SH-SY5Y (cell line): Measurements from ENCODE around the gene KLF7.

ENCODE experiments used
- GATA2 ChIP-seq: IDR thresholded peaks from 2 replicates; pipeline ENCODE4 v1.6.1; 2011; ENCODE audit warnings: mild to moderate bottlenecking, low read depth, low read length
- GATA3 ChIP-seq: IDR thresholded peaks from 2 replicates; pipeline ENCODE4 v1.6.1; 2011; ENCODE audit warnings: low read depth, mild to moderate bottlenecking, low read length, moderate library complexity

DNA sequence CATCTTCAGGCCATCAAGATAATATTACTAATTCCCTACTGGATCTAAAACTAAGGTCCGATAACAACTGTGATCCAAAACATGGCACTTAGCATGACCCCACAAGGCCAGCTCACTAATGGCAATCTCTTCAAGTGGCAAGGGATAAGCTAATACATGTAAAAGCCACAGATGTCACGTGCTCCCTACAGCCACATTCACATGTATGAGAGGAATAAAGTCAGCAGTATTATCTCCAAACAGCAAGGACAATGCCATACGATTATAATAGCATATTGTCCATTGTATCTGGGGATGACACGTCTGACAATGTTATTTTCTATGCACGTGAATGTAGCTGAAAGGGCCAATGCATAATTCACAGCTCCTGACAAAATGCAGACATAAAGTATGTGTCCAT lies 56.0 kb downstream of the KLF7 start:
- TF ChIP-seq GATA2 (no peak), GATA3 (no peak)
